NCI-H82 (cell line): Measurements from ENCODE around the gene SEL1L.
"Not testable (repeated sequence)": the region's sequence is repeated elsewhere in the genome, so short reads cannot be mapped to it uniquely, and the experiment has no call there.

Experiments used
- DNase-seq: peaks from one replicate; lab custom pipeline; 2025; lab: John Stamatoyannopoulos, UW

Gene SEL1L

GRCh38 chr14:81533536-81534343, at the start of gene SEL1L:
Gene SEL1L (minus strand): TSS chr14:81533853. CDS start chr14:81533744, 109 bp downstream.
- DNase-seq: peak; percentile 99

DNA sequence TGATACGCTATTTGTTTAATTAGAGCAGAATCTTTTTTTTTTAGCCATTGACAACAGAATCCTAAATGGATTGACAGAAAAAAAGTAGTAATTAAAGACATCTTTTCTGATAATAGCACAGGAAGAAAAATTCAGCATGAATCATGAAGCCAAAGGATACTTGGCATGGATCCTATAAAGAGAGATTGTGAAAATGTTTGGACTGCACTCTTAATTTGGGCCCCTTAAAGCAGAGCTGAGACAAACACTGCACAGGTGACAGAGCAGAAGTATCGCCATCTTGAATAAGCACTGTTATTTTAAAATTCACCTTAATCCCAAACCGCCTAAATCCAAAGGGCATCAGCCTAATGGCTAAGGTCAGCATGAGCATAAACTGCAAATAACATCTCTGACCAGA, 48.8 kb upstream of the SEL1L start:
- DNase-seq: no peak

GRCh38 chr14:81579115-81579514, 45.5 kb upstream of the SEL1L start:
- DNase-seq: no peak

DNA sequence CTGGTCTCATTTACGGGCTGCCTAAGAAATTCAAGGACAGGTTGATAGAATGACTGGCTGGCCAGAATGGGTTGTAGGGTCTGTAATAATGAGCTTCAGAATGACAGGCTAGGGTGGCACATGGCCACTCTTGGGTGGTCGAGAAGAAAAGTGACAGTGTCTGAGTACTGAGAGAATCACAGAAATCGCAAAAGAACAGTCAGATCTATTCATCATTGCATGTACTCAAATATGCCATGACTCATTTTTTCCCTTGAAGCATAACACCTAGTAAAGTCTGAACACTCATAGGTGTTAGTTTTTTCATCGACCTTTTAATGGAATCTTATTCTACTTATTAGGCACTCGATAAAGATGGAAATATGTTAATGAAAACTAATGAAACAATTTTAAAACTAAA, 37.8 kb upstream of the SEL1L start:
- no peak for DNase-seq

DNA sequence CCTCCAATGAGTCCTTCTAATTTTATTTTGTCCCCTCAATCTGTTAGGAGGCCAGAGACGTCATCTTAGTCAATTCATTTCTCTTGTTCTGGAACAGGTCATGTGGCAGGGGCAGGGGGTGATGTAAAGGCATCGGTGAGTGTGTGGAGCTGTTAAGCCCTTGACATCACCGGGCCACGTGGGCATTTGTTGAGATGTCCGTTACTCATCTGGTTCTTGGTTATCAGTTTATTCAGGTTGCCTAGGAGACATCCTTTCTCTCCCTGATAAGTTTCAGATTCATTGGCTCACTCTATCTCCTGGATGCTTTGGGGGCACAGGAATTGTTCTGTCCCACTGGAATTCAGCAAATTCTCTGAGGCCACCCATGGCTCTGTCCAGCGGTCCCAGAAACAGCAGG, 33.6 kb upstream of the SEL1L start:
- no peak for DNase-seq

- peak; percentile 60 for DNase-seq
Measured at GRCh38 chr14:81565441-81566290, 32.0 kb upstream of the SEL1L start.

DNA sequence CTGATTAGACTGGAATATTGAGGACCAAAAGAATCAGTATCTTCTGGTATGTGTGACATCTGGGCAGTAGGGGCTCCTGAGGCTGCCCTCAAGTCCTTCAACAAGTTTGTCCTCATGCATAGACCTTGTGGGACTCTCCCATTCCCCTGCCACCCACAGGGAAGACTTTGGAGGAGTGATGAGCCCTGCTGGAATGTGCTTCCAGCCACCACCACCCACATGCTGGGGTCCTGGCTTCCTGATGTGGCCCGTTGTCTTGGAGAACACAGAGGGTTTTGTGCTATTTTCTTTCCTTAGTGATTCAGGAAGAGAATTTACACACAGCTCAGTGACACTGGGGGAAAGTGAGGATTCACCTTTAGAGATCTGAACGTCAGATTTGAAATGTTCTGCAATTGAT, 29.2 kb upstream of the SEL1L start:
- no peak for DNase-seq

GRCh38 chr14:81561084-81561775, 27.6 kb upstream of the SEL1L start:
- DNase-seq: no peak

DNA sequence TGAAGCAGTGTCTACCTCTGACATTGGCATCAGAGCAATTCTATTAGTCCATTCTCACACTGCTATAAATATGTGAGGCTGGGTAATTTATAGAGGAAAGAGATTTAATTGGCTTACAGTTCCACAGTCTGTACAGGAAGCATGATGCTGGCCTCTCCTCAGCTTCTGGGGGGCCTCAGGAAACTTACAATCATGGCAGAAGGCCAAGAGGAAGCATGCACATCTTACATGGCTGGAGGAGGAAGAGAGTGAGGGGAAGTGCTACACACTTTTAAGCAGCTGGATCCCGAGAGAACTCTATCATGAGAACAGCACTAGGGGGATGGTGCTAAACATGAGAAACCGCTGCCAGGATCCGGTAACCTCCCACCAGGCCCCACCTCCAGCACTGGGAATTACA, 25.7 kb upstream of the SEL1L start:
- DNase-seq: no peak

- no peak for DNase-seq
Measured at GRCh38 chr14:81557146-81557545, 23.5 kb upstream of the SEL1L start.

GRCh38 chr14:81555684-81556083, 22.0 kb upstream of the SEL1L start:
- no peak for DNase-seq

GRCh38 chr14:81555051-81555450, 21.4 kb upstream of the SEL1L start:
- no peak for DNase-seq

- no peak for DNase-seq
Measured at GRCh38 chr14:81551471-81551870, 17.8 kb upstream of the SEL1L start.

DNA sequence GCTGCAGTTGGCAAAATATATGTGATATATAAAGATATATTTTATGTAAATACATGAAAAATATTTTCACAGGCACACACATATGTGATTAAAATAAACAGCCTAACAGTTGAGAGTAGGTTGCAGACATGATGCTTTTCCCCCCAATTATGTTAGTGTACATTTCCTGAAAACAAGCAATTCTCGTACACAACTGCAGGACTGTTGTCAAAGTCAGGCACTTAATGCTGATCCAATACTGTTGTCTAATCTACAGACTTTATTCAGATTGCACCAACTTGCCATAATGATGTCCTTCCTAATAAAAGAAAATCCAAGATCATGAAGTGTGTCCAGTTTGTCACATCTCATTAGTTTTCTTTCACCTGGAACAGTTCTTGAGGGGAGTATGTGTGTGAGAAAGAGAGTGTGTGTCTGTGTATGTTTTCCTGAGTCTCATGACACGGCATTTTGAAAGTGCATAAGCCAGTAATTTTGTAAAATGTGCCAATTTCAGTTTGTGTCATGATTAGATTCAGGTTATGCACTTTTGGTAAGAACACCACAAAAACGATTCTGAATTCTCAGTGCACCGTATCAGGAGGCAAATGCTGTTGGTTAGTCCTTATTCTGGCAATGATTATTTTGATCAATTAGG, 16.5 kb upstream of the SEL1L start:
- DNase-seq: no peak

DNA sequence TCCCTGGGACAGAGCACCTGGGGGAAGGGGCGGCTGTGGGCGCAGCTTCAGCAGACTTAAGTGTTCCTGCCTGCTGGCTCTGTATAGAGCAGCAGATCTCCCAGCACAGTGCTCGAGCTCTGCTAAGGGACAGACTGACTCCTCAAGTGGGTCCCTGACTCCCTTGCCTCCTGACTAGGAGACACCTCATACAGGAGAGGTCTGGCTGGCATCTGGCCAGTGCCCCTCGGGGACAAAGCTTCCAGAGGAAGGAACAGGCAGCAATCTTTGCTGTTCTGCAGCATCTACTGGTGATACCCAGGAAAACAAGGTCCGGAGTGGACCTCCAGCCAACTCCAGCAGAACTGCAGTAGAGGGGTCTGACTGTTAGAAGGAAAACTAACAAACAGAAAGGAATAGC, 7.6 kb upstream of the SEL1L start:
- DNase-seq: not testable (repeated sequence)

DNA sequence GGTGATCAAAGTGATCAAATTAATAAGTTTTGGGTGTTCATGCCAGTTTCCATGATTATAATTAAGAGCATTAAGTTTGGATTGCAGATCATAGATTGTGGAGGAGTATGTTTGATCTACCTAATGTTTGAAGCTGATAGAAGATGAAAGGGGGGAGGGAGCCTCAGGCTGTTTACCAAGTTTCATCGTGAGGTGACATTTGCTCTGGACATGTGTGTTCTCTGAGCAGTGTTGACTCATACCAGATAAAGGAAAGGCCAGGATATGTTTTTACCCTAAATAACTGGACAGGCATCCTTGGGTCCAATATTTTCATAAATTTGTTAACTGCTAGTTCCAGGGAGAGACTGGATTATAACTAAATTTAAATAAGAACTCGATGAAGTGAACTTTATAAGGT, 3.5 kb upstream of the SEL1L start:
- no peak for DNase-seq

GRCh38 chr14:81536241-81536771, 2.7 kb upstream of the SEL1L start:
- DNase-seq: no peak

GRCh38 chr14:81535396-81536164, 1.9 kb upstream of the SEL1L start:
- no peak for DNase-seq

DNA sequence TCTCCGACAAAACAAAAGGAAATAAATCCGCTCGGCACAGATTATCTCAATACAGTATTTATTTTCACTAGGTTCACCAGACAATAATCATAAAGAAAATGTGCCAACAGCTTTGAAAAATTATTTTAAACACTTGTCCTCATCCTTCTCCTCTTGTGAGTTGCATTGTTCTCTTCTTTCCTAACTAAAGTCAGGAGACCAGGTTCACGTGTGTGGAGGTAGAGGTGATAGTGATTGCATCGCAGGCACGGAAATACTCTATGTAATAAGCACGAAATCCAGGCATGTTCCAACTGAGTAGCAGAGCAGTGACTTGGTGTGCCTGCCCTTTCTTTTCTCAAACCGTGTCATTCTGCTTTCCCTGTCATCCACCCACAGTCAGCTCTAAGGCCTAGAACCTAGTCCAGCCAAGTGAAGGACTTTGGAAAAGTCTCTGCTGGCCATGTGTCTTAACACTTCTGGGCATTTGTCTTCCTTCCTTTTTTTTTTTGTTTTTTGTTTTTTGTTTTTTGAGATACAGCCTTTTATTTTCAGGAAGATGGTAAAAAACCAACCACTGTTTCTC, 939 bp upstream of the SEL1L start:
- DNase-seq: no peak

- DNase-seq: no peak
Measured at GRCh38 chr14:81533212-81533535, 479 bp downstream of the SEL1L start.

- DNase-seq: no peak
Measured at GRCh38 chr14:81529391-81529790, 4.3 kb downstream of the SEL1L start.
